HepG2 (cell line): Measurements from ENCODE around the gene SIK3. TPM values are rescaled to one million over a fixed set of nuclear protein-coding genes. Genes with fewer than 3 reads are reported as not detected.
A peak's percentile ranks its signal among the peaks of the same experiment; 100 is the strongest.

Source experiments
- ARID4A ChIP-seq: sonication (generic); formaldehyde crosslinking; IDR thresholded peaks from 2 replicates; pipeline ENCODE4 v1.5.0; 2020; ENCODE audit warnings: mild to moderate bottlenecking, missing genetic modification reagents, borderline replicate concordance
- DPF2 ChIP-seq: sonication (generic); formaldehyde crosslinking; IDR thresholded peaks from 2 replicates; pipeline ENCODE4 v1.4.0; 2020; ENCODE audit warnings: mild to moderate bottlenecking, low read depth, missing genetic modification reagents, borderline replicate concordance
- NCOA5 ChIP-seq: sonication (generic); formaldehyde crosslinking; IDR thresholded peaks from 2 replicates; pipeline ENCODE4 v1.4.0; 2020; ENCODE audit warnings: missing genetic modification reagents
- PHF5A ChIP-seq: IDR thresholded peaks from one replicate; pipeline ENCODE4 v1.6.1; 2018; ENCODE audit warnings: low read depth, missing genetic modification reagents; ENCODE audit not compliant: unreplicated experiment
- PRPF4 ChIP-seq: fragments of 200-400 bp; formaldehyde crosslinking; IDR thresholded peaks from 2 replicates; pipeline ENCODE4 v1.6.1; 2016; ENCODE audit warnings: low read length, low read depth; ENCODE audit not compliant: poor library complexity, severe bottlenecking
- REST ChIP-seq, 2 experiments: IDR thresholded peaks; 2 replicates each; pipeline ENCODE4 v1.6.1; 2011 to 2012; ENCODE audit warnings: low read length in 2 of 2, borderline replicate concordance in 1 of 2, low read depth in 1 of 2, mild to moderate bottlenecking in 1 of 2, moderate library complexity in 1 of 2
- SRY ChIP-seq: sonication (generic); formaldehyde crosslinking; IDR thresholded peaks from 2 replicates; pipeline ENCODE4 v1.8.0; 2022; ENCODE audit warnings: mild to moderate bottlenecking, missing genetic modification reagents
- TFAP4 ChIP-seq: sonication (generic); IDR thresholded peaks from 2 replicates; pipeline ENCODE4 v1.6.1; 2016; ENCODE audit warnings: low read depth, borderline replicate concordance
- TOPORS ChIP-seq: sonication (generic); formaldehyde crosslinking; IDR thresholded peaks from 2 replicates; pipeline ENCODE4 v1.8.0; 2023; ENCODE audit warnings: mild to moderate bottlenecking, missing genetic modification reagents
- ZBTB44 ChIP-seq: sonication (generic); formaldehyde crosslinking; IDR thresholded peaks from 2 replicates; pipeline ENCODE4 v1.4.0; 2020; ENCODE audit warnings: missing genetic modification reagents
- ZFP82 ChIP-seq: sonication (generic); formaldehyde crosslinking; IDR thresholded peaks from 2 replicates; pipeline ENCODE4 v1.5.1; 2020; ENCODE audit warnings: mild to moderate bottlenecking, missing genetic modification reagents, borderline replicate concordance
- ZNF891 ChIP-seq: sonication (generic); formaldehyde crosslinking; IDR thresholded peaks from 2 replicates; pipeline ENCODE4 v1.5.0; 2020; ENCODE audit warnings: mild to moderate bottlenecking, missing genetic modification reagents
- ZXDC ChIP-seq: sonication (generic); formaldehyde crosslinking; IDR thresholded peaks from 2 replicates; pipeline ENCODE4 v1.5.0; 2020; ENCODE audit warnings: mild to moderate bottlenecking, missing genetic modification reagents
- polyA plus RNA-seq, 8 experiments: library from polyadenylated mRNA; depleted of rRNA in 3 of 8; stranded (reverse) in 7 of 8; unstranded in 1 of 8; fragments of >200 nt; fragmentation: Illumina TruSeq in 4 of 8; extraction: Trizol in 4 of 8; gene quantifications; 2 replicates each; pipeline versions ENCODE4 v1.2.1 to v1.2.3, GENCODE V29; 2011 to 2016; ENCODE audit warnings: low read depth in 4 of 8, missing spikeins in 1 of 8, mixed read lengths in 1 of 8; ENCODE audit not compliant: insufficient read depth in 1 of 8
- total RNA-seq, 5 experiments: library from RNA; depleted of rRNA; stranded (reverse); fragments of >200 nt; fragmentation: Illumina TruSeq; extraction: Trizol; gene quantifications; 2 replicates each; pipeline ENCODE4 v1.2.3, GENCODE V29; 2016; ENCODE audit warnings: low read depth in 1 of 5

SIK3 gene
- total and polyA plus RNA-seq, 2 of the 13 experiments (the other 11 are each of a cell fraction or from before 2014, with no cell fraction given), result 5.7 to 9.8 TPM

GRCh38 chr11:116825854-116826750 is 272.1 kb downstream of the SIK3 start (continued):
- TF ChIP-seq ZXDC (CRISPR knock-in tag) (no peak), ZNF891 (CRISPR knock-in tag) (0 out of 2 replicates have a peak, but pooled peaks have one; percentile 19), TOPORS (CRISPR knock-in tag) (no peak), TFAP4 (no peak; the same call in 1 of the 2 replicates), PHF5A (CRISPR knock-in tag) (no peak), ARID4A (0 out of 2 replicates have a peak, but pooled peaks have one; percentile 50), ZFP82 (no peak), NCOA5 (CRISPR knock-in tag) (0 out of 2 replicates have a peak, but pooled peaks have one; percentile 68), REST (IDR thresholded peaks at IDR 0.05; ENCODE audit: borderline replicate concordance in 1 of 2, low read depth in 1 of 2, low read length in 2 of 2) (no peak), PRPF4 (no peak), SRY (CRISPR knock-in tag) (no peak), ZBTB44 (CRISPR knock-in tag) (0 out of 2 replicates have a peak, but pooled peaks have one; percentile 9), DPF2 (CRISPR knock-in tag) (peak; percentile 14; the same call in 1 of the 2 replicates)
